IMR-90 (cell line): ENCODE results near the gene CLIC3. TPM values are rescaled to one million over a fixed set of nuclear protein-coding genes. Genes with fewer than 3 reads are reported as not detected.

Source experiments
- ATAC-seq: fragments of 200-7000 bp; cut with Tn5 transposase; 2 replicates; pipeline ENCODE4 v1.9.1; 2020; ENCODE audit warnings: low read depth, mild to moderate bottlenecking, moderate library complexity
- BruUV-seq: library from RNA; stranded (reverse); fragments of 400-500 nt; replicated peaks from 2 replicates; lab custom pipeline; 2021; lab: Mats Ljungman, UMichigan
- CTCF ChIA-PET: fragments of 300-600 bp; formaldehyde crosslinking; extraction: SDS; loops from one replicate; lab custom pipeline; 2021; ENCODE audit warnings: antibody characterized with exemption; lab: Yijun Ruan, JAX
- POLR2A ChIA-PET: fragments of 300-600 bp; sonication (Branson Sonifier 250); formaldehyde crosslinking; loops from one replicate; lab custom pipeline; 2022; ENCODE audit warnings: antibody characterized with exemption; ENCODE audit not compliant: unreplicated experiment; lab: Charles Lee
- DNase-seq: peaks from one replicate; pipeline ENCODE4 v3.0.0; 2013
- H2AFZ ChIP-seq: replicated peaks from 2 replicates; pipeline ENCODE3; 2013; ENCODE audit warnings: low read length, mild to moderate bottlenecking; ENCODE audit not compliant: poor library complexity
- H2AK5ac ChIP-seq: 2 replicates; pipeline ENCODE4 v1.6.1; 2013; ENCODE audit warnings: low read depth, low read length, inconsistent platforms
- H2AK9ac ChIP-seq: replicated peaks from 2 replicates; pipeline ENCODE3; 2013; ENCODE audit warnings: mild to moderate bottlenecking, low read depth, low read length, moderate library complexity; ENCODE audit not compliant: poor library complexity
- H2BK120ac ChIP-seq: 2 replicates; pipeline ENCODE4 v1.6.1; 2013; ENCODE audit warnings: low read depth, low read length, inconsistent platforms
- H2BK15ac ChIP-seq: 3 replicates; pipeline ENCODE4 v1.6.1; 2013; ENCODE audit warnings: low read depth, low read length, inconsistent platforms
- H2BK20ac ChIP-seq: 2 replicates; pipeline ENCODE4 v1.6.1; 2013; ENCODE audit warnings: low read depth, mild to moderate bottlenecking, inconsistent platforms, low read length, moderate library complexity
- H2BK5ac ChIP-seq: 2 replicates; pipeline ENCODE4 v1.6.1; 2013; ENCODE audit warnings: mild to moderate bottlenecking, low read depth, low read length, inconsistent platforms; ENCODE audit not compliant: poor library complexity, severe bottlenecking
- H3K14ac ChIP-seq: replicated peaks from 2 replicates; pipeline ENCODE4 v1.6.1; 2013; ENCODE audit warnings: low read depth, low read length, inconsistent platforms
- H3K18ac ChIP-seq: 2 replicates; pipeline ENCODE4 v1.6.1; 2013; ENCODE audit warnings: low read depth, low read length, control low read depth
- H3K23ac ChIP-seq: 2 replicates; pipeline ENCODE4 v1.6.1; 2013; ENCODE audit warnings: low read depth, low read length, inconsistent platforms
- H3K27ac ChIP-seq: 2 replicates; pipeline ENCODE4 v1.5.1; 2013; ENCODE audit warnings: mild to moderate bottlenecking, control low read depth, low read length; ENCODE audit not compliant: insufficient read depth
- H3K27me3 ChIP-seq: 2 replicates; pipeline ENCODE4 v1.6.1; 2013; ENCODE audit warnings: low read length; ENCODE audit not compliant: control insufficient read depth, insufficient read depth
- H3K36me3 ChIP-seq: 2 replicates; pipeline ENCODE4 v1.6.1; 2013; ENCODE audit warnings: low read length, mixed read lengths; ENCODE audit not compliant: control insufficient read depth, insufficient read depth
- H3K4ac ChIP-seq: 2 replicates; pipeline ENCODE4 v1.6.1; 2013; ENCODE audit warnings: low read depth, low read length, inconsistent platforms
- H3K4me1 ChIP-seq: 2 replicates; pipeline ENCODE4 v1.6.1; 2013; ENCODE audit warnings: low read length, mixed read lengths; ENCODE audit not compliant: control insufficient read depth, insufficient read depth
- H3K4me2 ChIP-seq: 2 replicates; pipeline ENCODE4 v1.6.1; 2013; ENCODE audit warnings: low read depth, mild to moderate bottlenecking, control low read depth, low read length, moderate library complexity
- H3K4me3 ChIP-seq: 2 replicates; pipeline ENCODE4 v1.5.1; 2013; ENCODE audit warnings: low read depth, mild to moderate bottlenecking, control low read depth, low read length, moderate library complexity; ENCODE audit not compliant: insufficient read depth
- H3K56ac ChIP-seq: 2 replicates; pipeline ENCODE4 v1.6.1; 2013; ENCODE audit warnings: low read length, inconsistent platforms; ENCODE audit not compliant: insufficient read depth; ENCODE audit errors: extremely low read depth
- H3K79me1 ChIP-seq, 2 experiments: 2 replicates each; pipeline ENCODE4 v1.6.1; 2013; ENCODE audit warnings: low read length in 2 of 2, inconsistent platforms in 1 of 2, low read depth in 1 of 2
- H3K9ac ChIP-seq: 2 replicates; pipeline ENCODE4 v1.6.1; 2013; ENCODE audit warnings: low read depth, low read length, control low read depth
- H3K9me1 ChIP-seq: 2 replicates; pipeline ENCODE4 v1.6.1; 2013; ENCODE audit warnings: low read length, inconsistent platforms; ENCODE audit not compliant: insufficient read depth
- H3K9me3 ChIP-seq: 2 replicates; pipeline ENCODE4 v1.6.1; 2013; ENCODE audit warnings: low read length; ENCODE audit not compliant: control insufficient read depth, insufficient read depth
- H4K20me1 ChIP-seq: 2 replicates; pipeline ENCODE4 v1.6.1; 2013; ENCODE audit warnings: low read length, inconsistent platforms; ENCODE audit not compliant: insufficient read depth
- H4K5ac ChIP-seq: 2 replicates; pipeline ENCODE4 v1.6.1; 2013; ENCODE audit warnings: mild to moderate bottlenecking, low read depth, low read length, control low read depth
- H4K8ac ChIP-seq, 2 experiments: 2 replicates each; pipeline ENCODE4 v1.6.1; 2013; ENCODE audit warnings: low read depth in 2 of 2, low read length in 2 of 2, control low read depth in 1 of 2, inconsistent platforms in 1 of 2
- H4K91ac ChIP-seq: 2 replicates; pipeline ENCODE4 v1.6.1; 2013; ENCODE audit warnings: low read depth, low read length, inconsistent platforms; ENCODE audit not compliant: insufficient read depth
- BHLHE40 ChIP-seq: fragments of 150-350 bp; IDR thresholded peaks from 2 replicates; pipeline ENCODE4 v1.6.1; 2016; ENCODE audit warnings: mild to moderate bottlenecking, low read depth, low read length
- CEBPB ChIP-seq: IDR thresholded peaks from 2 replicates; pipeline ENCODE4 v1.6.1; 2012; ENCODE audit warnings: low read depth, low read length, improper control_type of control experiment
- ELK1 ChIP-seq: fragments of 150-350 bp; IDR thresholded peaks from 2 replicates; pipeline ENCODE4 v1.6.1; 2016; ENCODE audit warnings: low read depth, mild to moderate bottlenecking, low read length, moderate library complexity, borderline replicate concordance
- FOS ChIP-seq: fragments of 150-350 bp; IDR thresholded peaks from 2 replicates; pipeline ENCODE4 v1.6.1; 2016; ENCODE audit warnings: low read depth, low read length
- MAFK ChIP-seq: IDR thresholded peaks from 2 replicates; pipeline ENCODE4 v1.6.1; 2012; ENCODE audit warnings: low read depth, low read length, improper control_type of control experiment
- MAZ ChIP-seq: IDR thresholded peaks from 2 replicates; pipeline ENCODE4 v1.6.1; 2012; ENCODE audit warnings: low read depth, mild to moderate bottlenecking, low read length, improper control_type of control experiment, moderate library complexity, borderline replicate concordance
- MXI1 ChIP-seq: IDR thresholded peaks from 2 replicates; pipeline ENCODE4 v1.6.1; 2012; ENCODE audit warnings: low read depth, mild to moderate bottlenecking, low read length, moderate library complexity, borderline replicate concordance
- POLR2A ChIP-seq: IDR thresholded peaks from 2 replicates; pipeline ENCODE4 v1.6.1; 2012; ENCODE audit warnings: mild to moderate bottlenecking, low read depth, low read length
- RAD21 ChIP-seq: IDR thresholded peaks from 2 replicates; pipeline ENCODE4 v1.6.1; 2012; ENCODE audit warnings: low read length, improper control_type of control experiment
- RCOR1 ChIP-seq: IDR thresholded peaks from 2 replicates; pipeline ENCODE4 v1.6.1; 2012; ENCODE audit warnings: mild to moderate bottlenecking, low read length, improper control_type of control experiment; ENCODE audit not compliant: insufficient replicate concordance
- RFX5 ChIP-seq: IDR thresholded peaks from 2 replicates; pipeline ENCODE4 v1.8.0; 2012; ENCODE audit warnings: low read depth, mild to moderate bottlenecking, low read length, moderate library complexity
- SMC3 ChIP-seq: fragments of 150-350 bp; IDR thresholded peaks from 2 replicates; pipeline ENCODE4 v1.6.1; 2016; ENCODE audit warnings: low read depth, mild to moderate bottlenecking, antibody characterized with exemption, low read length, moderate library complexity
- USF2 ChIP-seq: fragments of 150-350 bp; IDR thresholded peaks from 2 replicates; pipeline ENCODE4 v1.6.1; 2017; ENCODE audit warnings: mild to moderate bottlenecking, antibody characterized with exemption, low read length, low read depth
- WGBS, 2 experiments: methylation state at CpG; one replicate each; pipeline versions ENCODE4 v1.1.5 to v1.1.7; 2013; ENCODE audit warnings: missing lambda C conversion rate in 2 of 2; ENCODE audit not compliant: insufficient read length in 1 of 2; ENCODE audit errors: extremely low coverage in 2 of 2; 5-methylcytosine and 5-hydroxymethylcytosine counted together
- dilution Hi-C: fragments of 300-500 bp; cut with HindIII; formaldehyde crosslinking; loops from one replicate; pipeline ENCODE4 v1.14.3; 2018; ENCODE audit warnings: low sequenced_read_pairs; ENCODE audit not compliant: unreplicated experiment
- in situ Hi-C: fragments of 300-500 bp; cut with MboI; formaldehyde crosslinking; loops from 3 replicates; pipeline ENCODE4 v1.14.3; 2019; ENCODE audit warnings: low sequenced_read_pairs, inconsistent platforms, mixed read lengths
- intact Hi-C: fragments of 100-400 bp; cut with micrococcal nuclease; formaldehyde crosslinking; loops from 2 replicates; pipeline ENCODE4 v1.10.0; 2022
- polyA plus RNA-seq, 3 experiments: library from polyadenylated mRNA; depleted of rRNA; stranded (reverse); fragments of >200 nt; gene quantifications; 2 replicates each; pipeline ENCODE4 v1.2.3, GENCODE V29; 2012; ENCODE audit warnings: low replicate concordance in 1 of 3
- total RNA-seq: library from RNA; depleted of rRNA; stranded (reverse); fragments of >200 nt; gene quantifications from 2 replicates; pipeline ENCODE4 v1.2.3, GENCODE V29; 2012
- TF ChIP-seq, protein P1 (sequence below): conservative IDR thresholded peaks from 2 replicates; pipeline ENCODE4 v1.5.1; 2012; ENCODE audit warnings: mild to moderate bottlenecking, low read depth, low read length, improper control_type of control experiment

CLIC3 gene
- total and polyA plus RNA-seq, 2 of the 4 experiments (the other 2 are of a cell fraction), result 0.18 to 1.7 TPM

- POLR2A ChIA-PET, result no interaction called here
- BruUV-seq, result no TSS peak
- in situ Hi-C loops, result no loop called here
- TF ChIP-seq RFX5 (no peak), ELK1 (no peak), USF2 (no peak), MXI1 (no peak), BHLHE40 (no peak), RAD21 (no peak), FOS (no peak), RCOR1 (no peak), MAFK (no peak), SMC3 (no peak), MAZ (no peak), POLR2A (no peak), CEBPB (no peak)
- TF ChIP-seq, protein P1, sequence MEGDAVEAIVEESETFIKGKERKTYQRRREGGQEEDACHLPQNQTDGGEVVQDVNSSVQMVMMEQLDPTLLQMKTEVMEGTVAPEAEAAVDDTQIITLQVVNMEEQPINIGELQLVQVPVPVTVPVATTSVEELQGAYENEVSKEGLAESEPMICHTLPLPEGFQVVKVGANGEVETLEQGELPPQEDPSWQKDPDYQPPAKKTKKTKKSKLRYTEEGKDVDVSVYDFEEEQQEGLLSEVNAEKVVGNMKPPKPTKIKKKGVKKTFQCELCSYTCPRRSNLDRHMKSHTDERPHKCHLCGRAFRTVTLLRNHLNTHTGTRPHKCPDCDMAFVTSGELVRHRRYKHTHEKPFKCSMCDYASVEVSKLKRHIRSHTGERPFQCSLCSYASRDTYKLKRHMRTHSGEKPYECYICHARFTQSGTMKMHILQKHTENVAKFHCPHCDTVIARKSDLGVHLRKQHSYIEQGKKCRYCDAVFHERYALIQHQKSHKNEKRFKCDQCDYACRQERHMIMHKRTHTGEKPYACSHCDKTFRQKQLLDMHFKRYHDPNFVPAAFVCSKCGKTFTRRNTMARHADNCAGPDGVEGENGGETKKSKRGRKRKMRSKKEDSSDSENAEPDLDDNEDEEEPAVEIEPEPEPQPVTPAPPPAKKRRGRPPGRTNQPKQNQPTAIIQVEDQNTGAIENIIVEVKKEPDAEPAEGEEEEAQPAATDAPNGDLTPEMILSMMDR, result no peak
Observed at GRCh38 chr9:136958898-136959850, 37.2 kb downstream of the CLIC3 start.

More at GRCh38 chr9:136958898-136959850, 37.2 kb downstream of the CLIC3 start:
- Histone ChIP-seq H2AK9ac (peak overlapping the region; percentile 65), H2BK120ac (no peak overlapping the region), H3K4me2 (no peak overlapping the region), H2AK5ac (no peak overlapping the region), H3K14ac (no peak overlapping the region), H3K23ac (no peak overlapping the region), H3K36me3 (no peaks in the 10 kb centered on the region), H3K79me1 (no peaks in the 10 kb centered on the region), H3K27ac (no peak overlapping the region), H3K18ac (no peak overlapping the region), H2BK15ac (no peak overlapping the region), H2BK5ac (no peak overlapping the region), H4K20me1 (no peaks in the 10 kb centered on the region), H3K4me3 (no peak overlapping the region), H2AFZ (no peak overlapping the region), H3K9me1 (peaks cover 2% of the 10 kb centered on the region; the same call in 1 of the 2 replicates), H2BK20ac (no peak overlapping the region), H4K91ac (no peak overlapping the region), H3K4me1 (no peaks in the 10 kb centered on the region), H3K9ac (no peak overlapping the region), H3K9me3 (peaks cover 3% of the 10 kb centered on the region), H4K8ac (no peak overlapping the region), H3K27me3 (peaks cover 24% of the 10 kb centered on the region), H3K4ac (no peak overlapping the region), H3K56ac (no peak overlapping the region), H4K5ac (no peak overlapping the region)
- DNase-seq (no peak), ATAC-seq (no peak)
- dilution Hi-C loops (no loop called here), intact Hi-C loops (no loop called here)
- 100% methylated on average over 2 of the region's 28 CpGs; no CpG with 5 or more reads in 1 of the 2 experiments for WGBS, 2 experiments
- CTCF ChIA-PET, result no interaction called here
